ENCODE results near the gene DCX. TPM values are rescaled to one million over a fixed set of nuclear protein-coding genes. Genes with fewer than 3 reads are reported as not detected.

The DCX gene
- total and polyA plus RNA-seq, 2 of the 4 experiments (the other 2 are of a cell fraction) = not detected

- Histone ChIP-seq H3K56ac (ENCODE audit: extremely low read depth, insufficient read depth, low read length) (no peak overlapping the region), H4K8ac (ENCODE audit: low read depth in 2 of 2, low read length in 2 of 2) (no peak overlapping the region), H3K4ac (ENCODE audit: low read depth, low read length) (no peak overlapping the region), H2AK9ac (replicated peaks; ENCODE audit: low read depth, low read length, poor library complexity) (no peak overlapping the region), H3K9me3 (ENCODE audit: control insufficient read depth, insufficient read depth, low read length) (no peaks in the 10 kb centered on the region; the same call in 1 of the 2 replicates), H4K20me1 (ENCODE audit: insufficient read depth, low read length) (no peaks in the 10 kb centered on the region), H3K79me1 (ENCODE audit: low read depth in 1 of 2, low read length in 2 of 2) (no peaks in the 10 kb centered on the region), H3K23ac (ENCODE audit: low read depth, low read length) (no peak overlapping the region), H2AK5ac (ENCODE audit: low read depth, low read length) (no peak overlapping the region), H3K27ac (ENCODE audit: insufficient read depth, low read length) (no peak overlapping the region), H3K27me3 (ENCODE audit: control insufficient read depth, insufficient read depth, low read length) (no peaks in the 10 kb centered on the region; the same call in 1 of the 2 replicates), H3K9ac (ENCODE audit: low read depth, low read length) (no peak overlapping the region), H2AFZ (replicated peaks; ENCODE audit: low read length, poor library complexity) (no peak overlapping the region), H3K14ac (replicated peaks; ENCODE audit: low read depth, low read length) (no peak overlapping the region), H2BK20ac (ENCODE audit: low read depth, low read length) (no peak overlapping the region), H4K91ac (ENCODE audit: insufficient read depth, low read depth, low read length) (no peak overlapping the region), H3K4me3 (ENCODE audit: insufficient read depth, low read depth, low read length) (no peak overlapping the region), H4K5ac (ENCODE audit: low read depth, low read length) (no peak overlapping the region), H3K4me2 (ENCODE audit: low read depth, low read length) (no peak overlapping the region), H3K36me3 (ENCODE audit: control insufficient read depth, insufficient read depth, low read length) (no peaks in the 10 kb centered on the region), H2BK5ac (ENCODE audit: low read depth, low read length, poor library complexity, severe bottlenecking) (peak overlapping the region; percentile 19), H2BK120ac (ENCODE audit: low read depth, low read length) (no peak overlapping the region), H2BK15ac (ENCODE audit: low read depth, low read length) (no peak overlapping the region), H3K9me1 (ENCODE audit: insufficient read depth, low read length) (no peaks in the 10 kb centered on the region), H3K4me1 (ENCODE audit: control insufficient read depth, insufficient read depth, low read length) (no peaks in the 10 kb centered on the region), H3K18ac (ENCODE audit: low read depth, low read length) (no peak overlapping the region)
- dilution Hi-C loops (cut with HindIII; ENCODE audit: low sequenced_read_pairs, unreplicated experiment) = no loop called here
- intact Hi-C loops (cut with micrococcal nuclease) = no loop called here
- in situ Hi-C loops (cut with MboI; ENCODE audit: low sequenced_read_pairs) = no loop called here
- DNase-seq (no peak), ATAC-seq (ENCODE audit: low read depth) (no peak)
- no CpG with 5 or more reads among the region's 2 CpGs for WGBS, 2 experiments (ENCODE audit: extremely low coverage in 2 of 2, insufficient read length in 1 of 2)
- BruUV-seq (replicated peaks) = no TSS peak
- ChIA-PET POLR2A (ENCODE audit: unreplicated experiment) (no interaction called here), CTCF (no interaction called here)
- TF ChIP-seq FOS (IDR thresholded peaks at IDR 0.05; ENCODE audit: low read depth, low read length) (no peak), RAD21 (IDR thresholded peaks at IDR 0.05; ENCODE audit: low read length) (no peak), RFX5 (IDR thresholded peaks at IDR 0.05; ENCODE audit: low read depth, low read length) (no peak), MAFK (IDR thresholded peaks at IDR 0.05; ENCODE audit: low read depth, low read length) (no peak)
- TF ChIP-seq, protein P1, sequence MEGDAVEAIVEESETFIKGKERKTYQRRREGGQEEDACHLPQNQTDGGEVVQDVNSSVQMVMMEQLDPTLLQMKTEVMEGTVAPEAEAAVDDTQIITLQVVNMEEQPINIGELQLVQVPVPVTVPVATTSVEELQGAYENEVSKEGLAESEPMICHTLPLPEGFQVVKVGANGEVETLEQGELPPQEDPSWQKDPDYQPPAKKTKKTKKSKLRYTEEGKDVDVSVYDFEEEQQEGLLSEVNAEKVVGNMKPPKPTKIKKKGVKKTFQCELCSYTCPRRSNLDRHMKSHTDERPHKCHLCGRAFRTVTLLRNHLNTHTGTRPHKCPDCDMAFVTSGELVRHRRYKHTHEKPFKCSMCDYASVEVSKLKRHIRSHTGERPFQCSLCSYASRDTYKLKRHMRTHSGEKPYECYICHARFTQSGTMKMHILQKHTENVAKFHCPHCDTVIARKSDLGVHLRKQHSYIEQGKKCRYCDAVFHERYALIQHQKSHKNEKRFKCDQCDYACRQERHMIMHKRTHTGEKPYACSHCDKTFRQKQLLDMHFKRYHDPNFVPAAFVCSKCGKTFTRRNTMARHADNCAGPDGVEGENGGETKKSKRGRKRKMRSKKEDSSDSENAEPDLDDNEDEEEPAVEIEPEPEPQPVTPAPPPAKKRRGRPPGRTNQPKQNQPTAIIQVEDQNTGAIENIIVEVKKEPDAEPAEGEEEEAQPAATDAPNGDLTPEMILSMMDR (conservative IDR thresholded peaks at IDR 0.05; ENCODE audit: low read depth, low read length) = no peak
These were observed 9.6 kb downstream of the DCX start for GRCh38 chrX:111402344-111402743.

Measured in IMR-90 (cell line).